ENCODE measurements around the gene ZNF454. TPM values are rescaled to one million over a fixed set of nuclear protein-coding genes. Genes with fewer than 3 reads are reported as not detected.

ZNF454 gene
- total and polyA plus RNA-seq, 2 donors = 1.7 to 10.6 TPM

DNA sequence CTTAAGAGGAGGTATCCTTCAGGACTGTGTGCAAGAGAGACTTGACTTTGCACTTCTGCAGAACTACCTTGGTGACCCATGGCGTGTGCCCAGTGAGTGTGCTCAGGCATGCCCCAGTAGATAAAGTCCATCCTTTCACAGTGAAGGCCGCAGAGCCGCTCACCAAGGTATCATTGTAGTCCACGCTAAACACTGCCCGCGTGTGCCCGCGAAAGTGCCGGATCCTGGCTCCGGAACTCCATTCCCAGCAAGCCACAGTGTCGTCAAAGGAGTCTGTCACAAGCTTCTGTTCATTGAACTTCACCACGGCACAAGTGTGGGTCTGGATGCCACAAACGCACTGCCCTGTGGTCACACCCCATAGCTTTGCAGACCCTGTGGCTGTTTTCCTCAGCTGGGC, 57.4 kb downstream of the ZNF454 start:
- no peak overlapping the region for H3K27ac ChIP-seq (ENCODE audit: low read depth)
- no peaks in the 10 kb centered on the region for H3K36me3 ChIP-seq (ENCODE audit: insufficient read depth)
- DNase-seq (ENCODE audit: extremely low spot score) = no peak
- H3K4me3 ChIP-seq (ENCODE audit: low read depth, low read length) = no peak overlapping the region
- no peaks in the 10 kb centered on the region for H3K4me1 ChIP-seq (ENCODE audit: insufficient read depth)
- 94% methylated on average over 13 of the region's 13 CpGs for WGBS

DNA sequence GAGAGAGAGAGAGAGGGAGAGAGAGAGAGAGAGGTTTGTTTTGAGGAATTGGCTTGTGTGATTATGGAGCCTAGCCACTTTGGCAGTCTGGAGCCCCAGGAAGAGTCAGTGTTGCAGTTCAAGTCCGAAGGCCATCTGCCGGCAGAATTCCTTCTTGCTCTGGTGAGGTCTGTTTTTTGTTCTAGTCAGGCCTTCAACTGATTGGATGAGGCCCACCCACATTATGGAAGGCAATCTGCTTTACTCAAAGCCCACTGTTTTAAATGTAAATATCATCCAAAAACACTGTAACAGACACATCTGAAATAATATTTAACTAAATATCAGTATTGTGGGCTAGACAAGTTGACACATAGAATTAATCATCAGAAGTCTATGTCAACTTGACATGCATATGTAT, 65.6 kb downstream of the ZNF454 start:
- WGBS = 72% methylated on average over 2 of the region's 2 CpGs
- no peak overlapping the region for H3K4me3 ChIP-seq (ENCODE audit: low read depth, low read length)
- no peaks in the 10 kb centered on the region for H3K4me1 ChIP-seq (ENCODE audit: insufficient read depth)
- no peak for DNase-seq (ENCODE audit: extremely low spot score)
- no peak overlapping the region for H3K27ac ChIP-seq (ENCODE audit: low read depth)
- no peaks in the 10 kb centered on the region for H3K36me3 ChIP-seq (ENCODE audit: insufficient read depth)

DNA sequence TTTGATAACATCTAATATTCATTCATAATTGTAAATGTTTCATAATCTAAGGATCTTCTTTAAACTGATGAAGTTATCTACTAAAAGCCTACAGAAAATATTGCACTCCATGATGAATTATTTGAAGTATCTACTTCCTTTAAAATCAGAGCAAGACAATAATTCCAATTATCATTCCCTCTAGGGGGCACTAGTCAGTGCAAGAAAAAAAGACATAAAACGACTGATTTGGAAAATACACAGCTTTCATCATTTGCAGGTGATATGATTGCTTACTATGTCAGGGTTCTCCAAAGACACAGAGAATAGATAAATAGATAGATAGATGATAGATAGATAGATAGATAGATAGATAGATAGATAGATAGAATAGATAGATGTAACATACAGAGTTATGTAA, 67.7 kb downstream of the ZNF454 start:
- Histone ChIP-seq H3K27ac (ENCODE audit: low read depth) (no peak overlapping the region), H3K36me3 (ENCODE audit: insufficient read depth) (no peaks in the 10 kb centered on the region), H3K4me3 (ENCODE audit: low read depth, low read length) (no peak overlapping the region), H3K4me1 (ENCODE audit: insufficient read depth) (no peaks in the 10 kb centered on the region)
- WGBS = 9% methylated on average over 1 of the region's 1 CpG
- DNase-seq (ENCODE audit: extremely low spot score) = no peak

Other genes with a start within 250 kb of the ZNF454 start
- 17.3 TPM for gene ZNF354A, start 210.5 kb upstream of the ZNF454 start, total RNA-seq
- 10.9 TPM for gene ZNF354A, start 210.5 kb upstream of the ZNF454 start, polyA plus RNA-seq
- gene ZNF354B, start 81.2 kb upstream of the ZNF454 start, total RNA-seq = 34.5 TPM
- 11.2 TPM for gene ZNF354B, start 81.2 kb upstream of the ZNF454 start, polyA plus RNA-seq
- gene ZFP2, start 45.3 kb upstream of the ZNF454 start, total RNA-seq = 5.8 TPM
- gene ZFP2, start 45.3 kb upstream of the ZNF454 start, polyA plus RNA-seq = 1.8 TPM
- not detected for gene GRM6, start 54.1 kb downstream of the ZNF454 start, total RNA-seq
- gene GRM6, start 54.1 kb downstream of the ZNF454 start, polyA plus RNA-seq = not detected
- 11.9 TPM for gene ZNF879, start 82.6 kb downstream of the ZNF454 start, total RNA-seq
- gene ZNF879, start 82.6 kb downstream of the ZNF454 start, polyA plus RNA-seq = 2.6 TPM
- 28.9 TPM for gene ZNF354C, start 119.2 kb downstream of the ZNF454 start, total RNA-seq
- 4.0 TPM for gene ZNF354C, start 119.2 kb downstream of the ZNF454 start, polyA plus RNA-seq

Data from urinary bladder (tissue), 4 donors.